Measurements from ENCODE around the gene WNT7B.

Gene WNT7B

GRCh38 chr22:45953178-45953577, 23.8 kb downstream of the WNT7B start:
- no peak for DNase-seq (ENCODE audit: low read depth in 2 of 2)

DNA sequence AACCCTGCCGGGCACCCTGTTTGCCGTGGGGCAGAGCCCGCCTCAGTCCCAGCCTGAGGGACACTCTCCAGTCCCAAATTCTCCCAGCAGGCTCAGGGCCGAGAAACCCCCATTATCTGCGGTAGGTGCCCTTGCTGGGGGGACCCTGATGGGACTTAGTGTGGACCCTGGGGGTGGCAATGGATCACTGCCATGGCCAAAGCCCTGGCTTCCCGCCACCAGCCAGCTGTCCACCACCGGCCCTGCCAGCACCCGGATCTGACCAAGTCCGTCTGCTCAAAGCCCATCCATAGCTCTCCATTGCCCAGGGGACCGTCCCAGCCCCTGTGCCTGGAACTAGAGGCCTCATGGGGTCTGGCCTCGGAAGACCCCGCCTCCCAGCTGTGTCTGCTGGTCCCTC, 24.4 kb downstream of the WNT7B start:
- no peak for DNase-seq (ENCODE audit: low read depth in 2 of 2)

DNA sequence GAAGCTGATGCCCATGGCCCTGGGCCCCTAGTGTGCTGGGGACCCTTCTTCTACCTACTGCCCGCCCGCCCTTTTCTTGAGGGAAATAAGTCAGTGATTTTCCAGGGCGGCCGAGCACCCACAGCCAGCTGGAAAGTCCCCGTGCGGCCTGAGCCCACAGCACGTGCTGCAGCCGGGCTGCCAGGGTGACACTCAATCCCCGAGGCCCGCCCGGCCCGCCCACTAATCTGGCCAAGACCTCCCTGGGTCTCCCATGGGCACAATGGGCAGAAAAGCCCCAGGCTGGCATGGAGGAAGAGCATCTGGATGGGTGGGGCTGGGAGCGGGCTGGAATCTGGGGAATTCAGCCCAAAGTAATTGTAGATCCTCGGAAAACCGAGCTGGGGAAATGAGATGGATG, 24.8 kb downstream of the WNT7B start:
- DNase-seq (ENCODE audit: low read depth in 2 of 2): no peak

DNA sequence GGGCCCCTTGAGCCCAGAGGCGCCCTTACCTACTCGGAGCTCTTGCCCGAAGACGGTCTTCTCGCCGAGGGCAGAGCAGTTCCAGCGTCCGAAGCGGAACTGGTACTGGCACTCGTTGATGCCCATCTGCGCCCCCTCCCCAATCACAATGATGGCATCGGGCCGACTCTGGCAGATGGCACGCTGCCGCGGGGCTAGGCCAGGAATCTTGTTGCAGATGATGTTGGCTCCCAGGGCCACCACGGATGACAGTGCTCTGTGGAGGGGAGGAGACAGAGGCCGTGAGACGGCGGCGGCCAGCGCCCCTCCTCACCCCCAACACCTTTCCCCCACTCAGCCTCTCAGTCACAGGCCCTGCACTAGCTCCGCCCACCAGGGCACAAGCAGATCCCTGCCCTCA, 27.1 kb downstream of the WNT7B start:
- DNase-seq (ENCODE audit: low read depth in 2 of 2): no peak

GRCh38 chr22:45949258-45949870, 27.6 kb downstream of the WNT7B start:
- no peak for DNase-seq (ENCODE audit: low read depth in 2 of 2)

DNA sequence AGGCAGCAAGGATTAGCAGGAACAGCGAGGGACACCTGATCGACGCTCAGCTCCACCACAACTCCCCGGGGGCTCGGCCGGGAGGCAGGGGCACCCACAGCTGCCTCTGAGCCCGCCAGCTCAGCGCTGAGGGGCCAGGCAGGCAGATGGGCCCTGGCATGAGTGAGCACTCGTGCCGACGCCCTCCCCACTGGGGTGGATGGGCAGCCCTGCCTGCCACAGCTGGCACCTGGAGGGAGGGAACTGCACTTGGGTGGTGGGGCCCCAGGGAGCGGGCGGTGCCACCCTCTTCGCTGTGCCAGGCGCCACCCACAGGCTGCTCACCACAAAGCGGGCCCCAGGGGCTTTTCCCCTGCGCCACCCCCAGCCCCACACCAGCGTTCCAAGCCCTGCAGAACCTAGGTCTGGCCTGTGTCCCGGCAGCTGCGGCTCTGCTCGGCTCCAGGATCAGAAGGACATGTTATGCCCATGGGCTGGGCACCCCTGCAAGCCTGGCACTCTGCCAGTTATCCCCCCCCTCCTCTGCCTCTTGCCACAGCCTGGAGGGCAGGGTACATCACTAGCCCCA, 28.8 kb downstream of the WNT7B start:
- DNase-seq (ENCODE audit: low read depth in 2 of 2): no peak

GRCh38 chr22:45946805-45947600, 30.0 kb downstream of the WNT7B start:
- DNase-seq (ENCODE audit: low read depth in 2 of 2): no peak

DNA sequence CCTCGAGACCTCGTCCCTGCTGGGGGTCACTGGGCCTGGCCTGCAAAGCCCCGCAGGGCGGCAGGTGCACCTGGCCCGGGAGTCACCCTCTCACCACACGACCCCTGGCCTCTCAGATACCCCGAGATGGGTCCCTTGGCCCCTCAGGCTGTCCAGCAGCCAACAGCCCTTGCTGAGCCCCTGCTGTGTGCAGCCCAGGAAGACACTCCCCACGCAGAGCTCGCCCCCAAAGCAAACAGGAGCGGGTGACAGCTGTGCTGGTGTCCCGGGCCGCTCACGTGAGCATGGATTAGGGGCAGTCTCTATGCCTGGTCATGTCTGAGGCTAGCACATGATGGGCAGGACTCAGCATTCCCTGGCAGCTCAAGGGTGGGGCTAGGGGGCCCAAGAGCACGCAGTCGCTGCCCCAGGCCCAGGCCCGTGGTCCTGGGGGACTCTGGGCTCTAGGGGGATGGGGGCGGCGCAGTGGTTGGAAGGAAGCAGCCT, 31.3 kb downstream of the WNT7B start:
- DNase-seq (ENCODE audit: low read depth in 2 of 2): no peak

DNA sequence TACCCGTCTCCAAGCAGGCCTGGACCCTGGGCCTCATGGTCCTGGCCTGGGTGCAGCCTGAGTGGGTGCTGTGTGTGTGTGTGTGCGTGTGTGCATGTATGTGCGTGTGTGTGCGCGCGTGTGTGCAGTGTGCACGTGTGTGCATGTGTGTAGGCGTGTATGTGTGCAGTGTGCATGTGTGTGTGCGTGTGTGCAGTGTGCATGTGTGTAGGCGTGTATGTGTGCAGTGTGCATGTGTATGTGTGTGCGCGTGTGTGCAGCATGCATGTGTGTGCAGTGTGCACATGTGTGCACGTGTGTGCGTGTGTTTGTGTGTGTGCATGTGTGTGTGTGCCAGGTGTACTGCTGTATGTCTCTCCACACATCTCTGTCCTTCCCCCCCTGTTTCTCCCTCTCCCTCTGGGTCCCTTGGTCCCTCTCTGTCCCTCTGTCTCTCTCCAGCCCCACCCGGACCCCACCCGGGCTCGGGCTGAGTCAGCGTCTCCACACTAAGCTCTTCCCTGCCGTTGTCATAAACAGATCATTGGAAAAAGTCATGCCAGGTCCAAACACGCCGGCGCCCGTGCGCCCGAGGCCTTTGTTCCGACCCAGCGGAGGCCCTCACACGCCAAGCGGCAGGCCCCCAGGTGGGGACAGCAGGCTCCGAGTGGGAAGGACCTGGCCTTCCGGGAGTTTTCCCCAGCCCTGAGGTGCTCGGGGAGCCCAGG, 34.0 kb downstream of the WNT7B start:
- DNase-seq (ENCODE audit: low read depth in 2 of 2): no peak

- no peak for DNase-seq (ENCODE audit: low read depth in 2 of 2)
These were observed 34.6 kb downstream of the WNT7B start for GRCh38 chr22:45942344-45942743.

GRCh38 chr22:45938913-45939312, 38.0 kb downstream of the WNT7B start:
- DNase-seq (ENCODE audit: low read depth in 2 of 2): no peak

DNA sequence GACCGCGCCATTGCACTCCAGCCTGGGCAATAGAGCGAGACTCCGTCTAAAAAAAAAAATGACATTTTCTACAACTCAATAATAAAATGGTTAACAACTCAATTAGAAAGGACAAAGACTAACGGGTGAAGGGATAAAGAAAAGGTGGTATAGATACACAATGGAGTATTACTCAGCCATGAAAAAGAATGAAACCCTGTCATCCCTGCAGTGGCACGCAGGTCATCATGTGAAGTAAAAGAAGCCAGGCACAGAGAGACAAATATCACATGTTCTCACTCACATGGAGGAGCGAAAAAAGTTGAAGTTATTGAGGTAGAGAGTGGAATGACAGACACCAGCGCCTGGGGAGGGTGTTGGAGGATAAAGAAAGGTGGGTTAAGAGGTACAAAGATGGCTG, 39.0 kb downstream of the WNT7B start:
- no peak for DNase-seq (ENCODE audit: low read depth in 2 of 2)

DNA sequence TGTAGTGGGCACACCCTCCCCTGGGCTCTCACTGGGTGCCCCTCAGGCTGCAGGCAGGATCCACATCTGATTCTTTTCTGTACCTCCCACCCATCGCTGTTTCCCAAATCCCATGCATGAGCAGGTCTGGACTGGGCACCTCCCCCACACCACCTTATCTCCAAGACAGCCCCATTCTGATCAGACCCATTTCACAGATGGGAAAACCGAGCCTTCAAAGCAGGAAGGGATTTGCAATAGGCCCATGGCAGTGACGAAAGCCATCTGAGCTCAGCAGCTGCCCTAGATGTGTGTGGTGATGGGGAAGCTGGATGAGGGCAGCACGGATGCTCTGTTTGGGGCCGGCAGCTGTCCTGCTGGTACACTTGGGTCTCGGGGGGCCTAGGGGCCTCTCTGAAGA, 41.4 kb downstream of the WNT7B start:
- DNase-seq (ENCODE audit: low read depth in 2 of 2): no peak

- peak; percentile 49 to 50 for DNase-seq (ENCODE audit: low read depth in 2 of 2)
These were observed 42.2 kb downstream of the WNT7B start for GRCh38 chr22:45934659-45935341.

DNA sequence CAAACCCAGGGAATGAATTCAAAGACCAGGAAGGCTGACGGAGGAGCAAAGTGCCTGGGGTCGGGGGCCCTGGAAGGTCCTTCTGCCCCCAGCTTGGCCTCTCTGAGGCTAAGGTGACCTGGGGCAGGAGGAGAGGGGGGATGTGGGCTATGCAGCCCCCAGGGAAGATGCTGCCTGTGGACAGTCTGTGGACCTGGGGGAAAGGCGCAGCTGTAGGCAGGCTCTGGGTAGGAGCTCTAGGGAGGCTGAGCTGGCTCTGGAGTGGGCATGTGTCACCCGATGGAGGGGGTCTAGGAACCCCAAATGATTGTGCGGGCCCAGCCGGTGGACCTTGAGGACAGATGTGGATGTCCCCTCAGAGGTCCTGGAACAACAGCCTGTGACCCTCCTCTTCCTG, 42.8 kb downstream of the WNT7B start:
- no peak for DNase-seq (ENCODE audit: low read depth in 2 of 2)

DNA sequence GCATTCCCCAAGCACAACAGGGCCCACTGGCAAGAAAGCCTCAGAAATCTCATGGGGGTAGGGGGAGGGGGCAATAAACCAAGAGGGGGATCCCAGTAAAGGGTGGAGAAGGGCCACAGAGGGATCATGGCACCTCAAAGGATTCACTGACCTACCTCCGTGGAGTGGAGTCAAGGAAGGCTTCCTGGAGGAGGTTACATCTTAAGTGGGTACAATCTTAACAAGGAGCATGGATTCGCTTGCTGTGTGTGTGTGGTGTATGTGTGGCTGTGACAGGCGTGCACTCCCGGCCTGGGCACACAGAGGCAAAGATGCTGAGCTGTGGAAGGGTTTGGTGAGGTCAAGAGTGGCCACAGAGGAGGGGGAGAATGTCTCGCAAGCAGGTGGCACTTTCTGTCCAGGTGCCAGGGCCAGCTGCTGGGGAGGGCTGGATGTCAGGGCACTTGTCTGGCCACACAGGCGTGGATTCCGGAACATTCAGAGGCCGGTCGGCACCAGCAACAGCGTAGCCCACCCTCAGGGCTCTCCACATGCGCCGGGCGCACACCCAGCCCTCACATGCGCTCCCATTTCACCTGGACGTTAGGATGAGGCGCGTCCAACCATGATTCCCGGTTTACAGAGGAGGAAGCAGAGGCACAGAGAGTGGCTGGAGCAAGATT, 43.3 kb downstream of the WNT7B start:
- DNase-seq (ENCODE audit: low read depth in 2 of 2): no peak

DNA sequence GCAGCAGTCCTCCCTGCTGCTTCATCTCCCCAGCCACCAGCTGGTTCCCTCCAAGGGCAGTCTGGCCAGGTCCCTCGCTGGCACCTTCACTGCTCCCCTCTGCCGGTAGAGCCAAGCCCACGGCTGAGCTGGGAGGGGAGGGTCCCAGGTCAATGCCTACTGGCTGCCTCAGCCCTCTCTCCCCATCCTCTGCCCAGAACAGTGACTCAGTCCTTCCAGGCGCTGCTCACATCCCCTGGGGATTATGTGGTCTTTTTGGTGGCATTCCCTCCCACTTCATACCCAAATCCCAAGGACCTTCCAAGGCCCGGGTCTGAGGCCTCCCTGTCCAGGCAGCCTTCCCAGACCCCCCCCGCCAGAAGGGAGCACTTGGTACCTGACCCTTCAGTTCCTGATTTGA, 44.9 kb downstream of the WNT7B start:
- DNase-seq (ENCODE audit: low read depth in 2 of 2): peak in 1 of 2 experiments; percentile 2

DNA sequence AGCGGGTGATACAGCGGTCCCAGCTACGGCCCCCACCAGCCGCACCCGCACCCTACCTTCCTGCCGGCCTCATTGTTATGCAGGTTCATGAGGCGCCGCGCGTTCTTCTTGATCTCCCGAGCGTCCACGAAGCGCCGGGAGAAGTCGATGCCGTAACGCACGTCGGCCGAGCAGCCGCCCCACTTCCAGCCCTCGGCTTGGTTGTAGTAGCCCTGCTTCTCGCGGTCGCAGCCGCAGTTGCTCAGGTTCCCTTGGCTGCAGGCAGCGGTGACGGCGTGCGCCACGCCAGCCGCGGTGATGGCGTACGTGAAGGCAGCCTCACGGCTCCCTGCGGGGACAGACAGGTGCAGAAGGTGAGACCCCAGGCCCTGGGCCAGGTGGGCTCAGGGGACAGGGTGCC, 45.9 kb downstream of the WNT7B start:
- DNase-seq (ENCODE audit: low read depth in 2 of 2): no peak

DNA sequence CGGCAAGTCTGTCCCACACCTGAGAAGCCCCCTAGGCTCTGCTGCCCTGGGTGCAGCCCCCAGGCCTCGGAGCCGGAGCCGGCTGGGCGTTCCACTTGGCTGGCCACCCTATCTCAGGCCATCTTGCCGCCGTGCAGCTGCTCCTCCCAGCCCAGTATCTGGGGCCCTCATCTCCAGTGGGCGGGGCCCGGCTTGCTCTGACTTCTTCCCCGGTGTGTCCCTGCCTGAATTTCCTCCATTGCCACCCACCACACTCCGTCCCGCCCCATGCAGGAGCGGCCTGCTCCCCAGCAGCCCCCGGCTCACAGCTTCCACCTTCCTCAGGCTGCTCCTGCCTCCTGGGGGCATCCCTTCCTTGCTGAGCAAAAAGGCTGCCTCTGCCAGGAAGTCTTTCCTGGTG, 46.6 kb downstream of the WNT7B start:
- DNase-seq (ENCODE audit: low read depth in 2 of 2): no peak

DNA sequence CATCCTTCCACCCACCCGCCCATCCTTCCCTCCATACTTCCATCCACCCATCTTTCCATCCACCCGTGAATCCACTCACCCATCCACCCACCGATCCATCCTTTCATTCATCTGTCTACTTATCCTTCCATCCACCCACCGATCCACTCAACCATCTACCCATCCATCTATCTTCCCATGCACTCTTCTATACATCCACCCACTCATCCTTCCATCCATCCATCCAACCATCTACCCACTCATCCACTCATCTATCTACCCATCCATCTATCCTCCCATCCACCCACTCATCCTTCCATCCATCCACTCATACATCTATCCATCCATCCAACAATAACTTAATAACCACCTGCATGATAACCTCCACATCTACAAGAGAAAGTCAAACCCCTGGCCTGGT, 47.3 kb downstream of the WNT7B start:
- DNase-seq (ENCODE audit: low read depth in 2 of 2): no peak

- no peak for DNase-seq (ENCODE audit: low read depth in 2 of 2)
These were observed 48.1 kb downstream of the WNT7B start for GRCh38 chr22:45928726-45929368.

Data from fibroblast of skin of left quadriceps (primary cell).